ENCODE measurements around the gene RCC1.
"Not testable (repeated sequence)": the region's sequence is repeated elsewhere in the genome, so short reads cannot be mapped to it uniquely, and the experiment has no call there.

RCC1 gene

DNA sequence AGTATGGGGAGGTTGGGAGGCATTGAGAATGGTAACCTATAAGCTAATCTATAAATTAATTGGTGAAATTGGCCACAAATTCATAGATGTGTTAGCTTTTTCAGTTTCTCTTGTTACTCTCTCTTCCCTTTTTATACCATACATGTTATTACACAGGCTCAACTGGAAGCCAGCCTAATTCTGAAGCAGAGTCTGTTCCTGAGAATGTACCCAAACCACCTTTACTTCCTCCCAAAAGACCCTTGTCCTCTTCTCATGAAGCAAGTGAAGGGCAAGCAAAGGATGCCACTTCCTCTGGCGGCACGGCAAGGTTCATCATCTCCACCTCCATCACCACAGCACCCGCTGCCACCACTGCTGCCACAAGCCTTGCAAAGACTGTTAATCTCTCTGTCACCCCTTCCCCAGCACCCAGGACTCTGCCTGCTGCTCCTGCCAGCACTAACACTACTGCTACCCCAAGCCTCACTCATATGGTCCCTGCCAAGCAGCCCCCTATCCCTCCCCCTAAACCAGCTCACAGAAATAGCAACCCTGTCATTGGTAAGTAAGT lies 39.5 kb upstream of the RCC1 start:
- Histone ChIP-seq H2BK120ac (ENCODE audit: insufficient read depth, low read length, poor library complexity) (no peak overlapping the region), H2AK5ac (ENCODE audit: low read length) (no peak overlapping the region), H3K27ac (ENCODE audit: low read depth, low read length) (no peak overlapping the region), H3K23ac (ENCODE audit: low read length) (no peak overlapping the region), H3K9me3 (ENCODE audit: insufficient read depth, low read depth, low read length) (peaks cover 2% of the 10 kb centered on the region), H4K91ac (ENCODE audit: low read depth, low read length) (no peak overlapping the region), H2BK12ac (ENCODE audit: low read length) (no peak overlapping the region), H3K9ac (ENCODE audit: low read length) (no peak overlapping the region), H2AFZ (ENCODE audit: insufficient read depth, low read length, poor library complexity) (no peak overlapping the region), H3K4me2 (ENCODE audit: low read length) (no peak overlapping the region), H4K12ac (ENCODE audit: low read depth, low read length) (no peak overlapping the region), H3K79me1 (ENCODE audit: low read length) (no peaks in the 10 kb centered on the region), H3K4me3 (ENCODE audit: low read depth, low read length) (no peak overlapping the region), H3K36me3 (ENCODE audit: control insufficient read depth in 1 of 2, insufficient read depth in 2 of 2, low read length in 2 of 2) (peaks cover 12 to 13% of the 10 kb centered on the region in 2 experiments), H3K18ac (ENCODE audit: low read length) (no peak overlapping the region), H3K14ac (ENCODE audit: low read length) (no peak overlapping the region), H3K79me2 (ENCODE audit: control insufficient read depth, insufficient read depth, low read length, poor library complexity) (no peaks in the 10 kb centered on the region), H3K4me1 (ENCODE audit: control insufficient read depth in 1 of 2, insufficient read depth in 2 of 2, low read length in 2 of 2) (no peaks in the 10 kb centered on the region), H2BK5ac (ENCODE audit: low read depth, low read length, poor library complexity) (no peak overlapping the region), H3K4ac (ENCODE audit: low read depth, low read length) (no peak overlapping the region), H4K8ac (ENCODE audit: low read depth, low read length) (no peak overlapping the region), H3K27me3 (ENCODE audit: insufficient read depth, low read length) (no peaks in the 10 kb centered on the region)
- no CpG with 5 or more reads among the region's 3 CpGs for WGBS (ENCODE audit: extremely low coverage, insufficient coverage, insufficient read length)
- DNase-seq = no peak

GRCh38 chr1:28470146-28470545 lies 35.7 kb upstream of the RCC1 start:
- no peak overlapping the region for H3K27ac ChIP-seq (ENCODE audit: low read depth, low read length)
- H3K9me3 ChIP-seq (ENCODE audit: insufficient read depth, low read depth, low read length) = peaks cover 2% of the 10 kb centered on the region
- no peaks in the 10 kb centered on the region for H3K27me3 ChIP-seq (ENCODE audit: insufficient read depth, low read length)
- H4K8ac ChIP-seq (ENCODE audit: low read depth, low read length) = no peak overlapping the region
- H2BK120ac ChIP-seq (ENCODE audit: insufficient read depth, low read length, poor library complexity) = no peak overlapping the region
- no peaks in the 10 kb centered on the region for H3K4me1 ChIP-seq (ENCODE audit: control insufficient read depth in 1 of 2, insufficient read depth in 2 of 2, low read length in 2 of 2)
- no CpG with 5 or more reads among the region's 2 CpGs for WGBS (ENCODE audit: extremely low coverage, insufficient coverage, insufficient read length)
- no peaks in the 10 kb centered on the region for H3K79me1 ChIP-seq (ENCODE audit: low read length)
- no peak overlapping the region for H3K23ac ChIP-seq (ENCODE audit: low read length)
- no peak overlapping the region for H2AFZ ChIP-seq (ENCODE audit: insufficient read depth, low read length, poor library complexity)
- no peak overlapping the region for H2BK12ac ChIP-seq (ENCODE audit: low read length)
- no peak overlapping the region for H3K9ac ChIP-seq (ENCODE audit: low read length)
- no peak overlapping the region for H3K14ac ChIP-seq (ENCODE audit: low read length)
- no peak overlapping the region for H3K4me3 ChIP-seq (ENCODE audit: low read depth, low read length)
- peaks cover 29% of the 10 kb centered on the region in 2 experiments for H3K36me3 ChIP-seq (ENCODE audit: control insufficient read depth in 1 of 2, insufficient read depth in 2 of 2, low read length in 2 of 2)
- no peak overlapping the region for H4K12ac ChIP-seq (ENCODE audit: low read depth, low read length)
- H3K79me2 ChIP-seq (ENCODE audit: control insufficient read depth, insufficient read depth, low read length, poor library complexity) = no peaks in the 10 kb centered on the region
- H2AK5ac ChIP-seq (ENCODE audit: low read length) = no peak overlapping the region
- H3K4me2 ChIP-seq (ENCODE audit: low read length) = no peak overlapping the region
- H4K91ac ChIP-seq (ENCODE audit: low read depth, low read length) = no peak overlapping the region
- no peak overlapping the region for H3K4ac ChIP-seq (ENCODE audit: low read depth, low read length)
- no peak for DNase-seq
- H3K18ac ChIP-seq (ENCODE audit: low read length) = no peak overlapping the region
- no peak overlapping the region for H2BK5ac ChIP-seq (ENCODE audit: low read depth, low read length, poor library complexity)

DNA sequence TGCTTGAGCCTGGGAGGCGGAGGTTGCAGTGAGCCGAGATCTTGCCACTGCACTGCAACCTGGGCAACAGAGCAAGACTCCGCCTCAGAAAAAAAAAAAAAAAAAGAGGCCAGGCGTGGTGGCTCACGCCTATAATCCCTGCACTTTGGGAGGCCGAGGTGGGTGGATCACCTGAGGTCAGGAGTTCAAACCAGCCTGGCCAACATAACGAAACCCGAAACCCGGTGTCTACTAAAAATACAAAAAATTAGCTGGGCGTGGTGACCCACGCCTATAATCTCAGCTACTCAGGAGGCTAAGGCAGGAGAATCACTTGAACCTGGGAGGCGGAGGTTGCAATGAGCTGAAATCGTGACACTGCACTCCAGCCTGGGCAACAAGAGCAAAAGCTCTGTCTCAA lies 26.3 kb upstream of the RCC1 start:
- not testable (repeated sequence) for H4K12ac ChIP-seq (ENCODE audit: low read depth, low read length); H3K9ac ChIP-seq (ENCODE audit: low read length); H2BK5ac ChIP-seq (ENCODE audit: low read depth, low read length, poor library complexity); H3K4me2 ChIP-seq (ENCODE audit: low read length); H2BK12ac ChIP-seq (ENCODE audit: low read length); H3K4me1 ChIP-seq (ENCODE audit: control insufficient read depth in 1 of 2, insufficient read depth in 2 of 2, low read length in 2 of 2); H3K27ac ChIP-seq (ENCODE audit: low read depth, low read length); H3K23ac ChIP-seq (ENCODE audit: low read length); H2BK120ac ChIP-seq (ENCODE audit: insufficient read depth, low read length, poor library complexity); H2AFZ ChIP-seq (ENCODE audit: insufficient read depth, low read length, poor library complexity); H4K91ac ChIP-seq (ENCODE audit: low read depth, low read length); DNase-seq; H3K14ac ChIP-seq (ENCODE audit: low read length); H3K9me3 ChIP-seq (ENCODE audit: insufficient read depth, low read depth, low read length); H3K79me2 ChIP-seq (ENCODE audit: control insufficient read depth, insufficient read depth, low read length, poor library complexity); H3K4ac ChIP-seq (ENCODE audit: low read depth, low read length); H3K79me1 ChIP-seq (ENCODE audit: low read length); H2AK5ac ChIP-seq (ENCODE audit: low read length); H3K18ac ChIP-seq (ENCODE audit: low read length); H3K27me3 ChIP-seq (ENCODE audit: insufficient read depth, low read length); H3K4me3 ChIP-seq (ENCODE audit: low read depth, low read length); H4K8ac ChIP-seq (ENCODE audit: low read depth, low read length)
- peaks cover 37 to 43% of the 10 kb centered on the region in 2 experiments for H3K36me3 ChIP-seq (ENCODE audit: control insufficient read depth in 1 of 2, insufficient read depth in 2 of 2, low read length in 2 of 2)
- no CpG with 5 or more reads among the region's 13 CpGs for WGBS (ENCODE audit: extremely low coverage, insufficient coverage, insufficient read length)

- WGBS (ENCODE audit: extremely low coverage, insufficient coverage, insufficient read length) = no CpG with 5 or more reads among the region's 5 CpGs
- no peak overlapping the region for H2BK5ac ChIP-seq (ENCODE audit: low read depth, low read length, poor library complexity)
Measured at GRCh38 chr1:28480308-28480707, 25.5 kb upstream of the RCC1 start.

More at GRCh38 chr1:28480308-28480707, 25.5 kb upstream of the RCC1 start:
- Histone ChIP-seq H4K91ac (ENCODE audit: low read depth, low read length) (no peak overlapping the region), H2AFZ (ENCODE audit: insufficient read depth, low read length, poor library complexity) (no peak overlapping the region), H4K12ac (ENCODE audit: low read depth, low read length) (no peak overlapping the region), H3K9me3 (ENCODE audit: insufficient read depth, low read depth, low read length) (peaks cover 1% of the 10 kb centered on the region), H3K9ac (ENCODE audit: low read length) (no peak overlapping the region), H3K27me3 (ENCODE audit: insufficient read depth, low read length) (no peaks in the 10 kb centered on the region), H2AK5ac (ENCODE audit: low read length) (no peak overlapping the region), H3K27ac (ENCODE audit: low read depth, low read length) (no peak overlapping the region), H3K18ac (ENCODE audit: low read length) (no peak overlapping the region), H2BK120ac (ENCODE audit: insufficient read depth, low read length, poor library complexity) (no peak overlapping the region), H3K79me2 (ENCODE audit: control insufficient read depth, insufficient read depth, low read length, poor library complexity) (no peaks in the 10 kb centered on the region), H3K14ac (ENCODE audit: low read length) (no peak overlapping the region), H2BK12ac (ENCODE audit: low read length) (no peak overlapping the region), H3K4me3 (ENCODE audit: low read depth, low read length) (no peak overlapping the region), H3K36me3 (ENCODE audit: control insufficient read depth in 1 of 2, insufficient read depth in 2 of 2, low read length in 2 of 2) (peaks cover 34 to 40% of the 10 kb centered on the region in 2 experiments), H3K4ac (ENCODE audit: low read depth, low read length) (no peak overlapping the region), H4K8ac (ENCODE audit: low read depth, low read length) (no peak overlapping the region), H3K4me2 (ENCODE audit: low read length) (no peak overlapping the region), H3K79me1 (ENCODE audit: low read length) (no peaks in the 10 kb centered on the region), H3K4me1 (ENCODE audit: control insufficient read depth in 1 of 2, insufficient read depth in 2 of 2, low read length in 2 of 2) (no peaks in the 10 kb centered on the region), H3K23ac (ENCODE audit: low read length) (no peak overlapping the region)
- no peak for DNase-seq

Data from trophoblast cell (in vitro differentiated cells and primary cell).